OCI-LY1 (cell line): ENCODE data around the gene PDF.

Source experiments
- EZH2 ChIP-seq: fragments of 200-600 bp; sonication (generic), shearing (Covaris generic); IDR thresholded peaks from 2 replicates; pipeline ENCODE4 v1.8.0; 2017; ENCODE audit warnings: borderline replicate concordance, mixed run types, mild to moderate bottlenecking, antibody characterized with exemption, low read length, moderate library complexity, mixed read lengths
- TF ChIP-seq, protein P1 (sequence below): fragments of 200-600 bp; sonication (generic), shearing (Covaris generic); IDR thresholded peaks from 2 replicates; pipeline ENCODE4 v1.5.1; 2017; ENCODE audit warnings: mild to moderate bottlenecking, antibody characterized with exemption, low read length, moderate library complexity, mixed read lengths

- TF ChIP-seq, protein P1, sequence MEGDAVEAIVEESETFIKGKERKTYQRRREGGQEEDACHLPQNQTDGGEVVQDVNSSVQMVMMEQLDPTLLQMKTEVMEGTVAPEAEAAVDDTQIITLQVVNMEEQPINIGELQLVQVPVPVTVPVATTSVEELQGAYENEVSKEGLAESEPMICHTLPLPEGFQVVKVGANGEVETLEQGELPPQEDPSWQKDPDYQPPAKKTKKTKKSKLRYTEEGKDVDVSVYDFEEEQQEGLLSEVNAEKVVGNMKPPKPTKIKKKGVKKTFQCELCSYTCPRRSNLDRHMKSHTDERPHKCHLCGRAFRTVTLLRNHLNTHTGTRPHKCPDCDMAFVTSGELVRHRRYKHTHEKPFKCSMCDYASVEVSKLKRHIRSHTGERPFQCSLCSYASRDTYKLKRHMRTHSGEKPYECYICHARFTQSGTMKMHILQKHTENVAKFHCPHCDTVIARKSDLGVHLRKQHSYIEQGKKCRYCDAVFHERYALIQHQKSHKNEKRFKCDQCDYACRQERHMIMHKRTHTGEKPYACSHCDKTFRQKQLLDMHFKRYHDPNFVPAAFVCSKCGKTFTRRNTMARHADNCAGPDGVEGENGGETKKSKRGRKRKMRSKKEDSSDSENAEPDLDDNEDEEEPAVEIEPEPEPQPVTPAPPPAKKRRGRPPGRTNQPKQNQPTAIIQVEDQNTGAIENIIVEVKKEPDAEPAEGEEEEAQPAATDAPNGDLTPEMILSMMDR: no peak
- TF ChIP-seq EZH2: no peak
Observed at GRCh38 chr16:69344171-69344570, 13.8 kb upstream of the PDF start.
